Karpas-422 (cell line): ENCODE results near the gene UGT1A7. TPM values are rescaled to one million over a fixed set of nuclear protein-coding genes. Genes with fewer than 3 reads are reported as not detected.
"Not testable (repeated sequence)": the region's sequence is repeated elsewhere in the genome, so short reads cannot be mapped to it uniquely, and the experiment has no call there.

Experiments
- DNase-seq: peaks from one replicate; pipeline ENCODE4 v3.0.0-alpha.2; 2015
- H2AFZ ChIP-seq: fragments of 200-600 bp; sonication (generic); 2 replicates; pipeline ENCODE4 v1.6.1; 2014; ENCODE audit warnings: antibody characterized with exemption, low read length, mixed read lengths
- H3K27ac ChIP-seq: fragments of 200-600 bp; sonication (generic); 2 replicates; pipeline ENCODE4 v1.5.1; 2014; ENCODE audit warnings: mild to moderate bottlenecking, low read length, moderate library complexity
- H3K27me3 ChIP-seq: fragments of 200-600 bp; sonication (generic); 2 replicates; pipeline ENCODE4 v1.6.1; 2014; ENCODE audit warnings: low read length, mixed read lengths
- H3K36me3 ChIP-seq: fragments of 200-600 bp; sonication (generic); 2 replicates; pipeline ENCODE4 v1.6.1; 2014; ENCODE audit warnings: low read length, mixed read lengths; ENCODE audit not compliant: insufficient read depth
- H3K4me1 ChIP-seq: fragments of 200-600 bp; sonication (generic); 2 replicates; pipeline ENCODE4 v1.6.1; 2014; ENCODE audit warnings: mild to moderate bottlenecking, low read length, mixed read lengths
- H3K4me2 ChIP-seq: fragments of 200-600 bp; sonication (generic); 2 replicates; pipeline ENCODE4 v1.6.1; 2014; ENCODE audit warnings: low read length, low read depth, mild to moderate bottlenecking; ENCODE audit not compliant: poor library complexity, severe bottlenecking
- H3K4me3 ChIP-seq: fragments of 200-600 bp; sonication (generic); 2 replicates; pipeline ENCODE4 v1.5.1; 2014; ENCODE audit warnings: mild to moderate bottlenecking, antibody characterized with exemption, low read length, mixed read lengths
- H3K79me2 ChIP-seq: fragments of 200-600 bp; sonication (generic); 2 replicates; pipeline ENCODE4 v1.6.1; 2014; ENCODE audit warnings: mild to moderate bottlenecking, low read length, mixed read lengths
- H3K9ac ChIP-seq: fragments of 200-600 bp; sonication (generic); 2 replicates; pipeline ENCODE4 v1.6.0; 2014; ENCODE audit warnings: low read length
- H3K9me2 ChIP-seq: fragments of 200-600 bp; sonication (generic), shearing (Covaris generic); replicated peaks from 2 replicates; pipeline ENCODE4 v1.6.0; 2014; ENCODE audit warnings: mild to moderate bottlenecking, low read length, moderate library complexity; ENCODE audit not compliant: insufficient read depth
- H3K9me3 ChIP-seq: fragments of 300-700, 200-600 bp; sonication (generic); 2 replicates; pipeline ENCODE4 v1.6.1; 2014; ENCODE audit warnings: low read length, mixed read lengths
- H4K20me1 ChIP-seq: fragments of 200-600 bp; sonication (generic); 2 replicates; pipeline ENCODE4 v1.6.1; 2014; ENCODE audit warnings: mild to moderate bottlenecking, antibody characterized with exemption, low read length, low read depth; ENCODE audit not compliant: insufficient read depth
- total RNA-seq: library from RNA; depleted of rRNA; stranded (reverse); fragments of >200 nt; shearing (Covaris generic); gene quantifications from 2 replicates; pipeline ENCODE4 v1.2.3, GENCODE V29; 2014; ENCODE audit warnings: low replicate concordance; rRNA removed

Gene UGT1A7
- 0.18 TPM in 1 of 2 replicates, not detected in the other for total RNA-seq

GRCh38 chr2:233681521-233682099, at the start of gene UGT1A7:
Gene UGT1A7, plus strand, starts transcription at chr2:233681901. Its CDS starts 37 bp downstream, at chr2:233681938.
- Histone ChIP-seq H3K9me3 (no peaks in the 10 kb centered on the region), H3K4me1 (peaks cover 30% of the 10 kb centered on the region), H3K27me3 (no peaks in the 10 kb centered on the region), H3K27ac (no peak within 1 kb of the TSS), H4K20me1 (no peaks in the 10 kb centered on the region), H3K79me2 (no peaks in the 10 kb centered on the region), H2AFZ (no peak within 1 kb of the TSS), H3K9ac (no peak within 1 kb of the TSS), H3K36me3 (no peaks in the 10 kb centered on the region), H3K4me2 (peak within 1 kb of the TSS; percentile 14), H3K4me3 (no peak within 1 kb of the TSS), H3K9me2 (no peaks in the 10 kb centered on the region)
- DNase-seq = peak; percentile 21

GRCh38 chr2:233636306-233636705, 45.4 kb upstream of the UGT1A7 start, which contains the start of gene UGT1A10:
Gene UGT1A10, plus strand, starts transcription at chr2:233636448. Its CDS starts 75 bp downstream, at chr2:233636523.
- H3K4me1 ChIP-seq, DNase-seq, H3K9me3 ChIP-seq, H3K9me2 ChIP-seq, H3K9ac ChIP-seq, H3K27ac ChIP-seq, H3K4me3 ChIP-seq, H4K20me1 ChIP-seq, H2AFZ ChIP-seq, H3K79me2 ChIP-seq, H3K36me3 ChIP-seq, H3K4me2 ChIP-seq, H3K27me3 ChIP-seq: not testable (repeated sequence)

GRCh38 chr2:233638836-233639235, 42.9 kb upstream of the UGT1A7 start:
- Histone ChIP-seq H3K9ac (no peak overlapping the region), H3K4me1 (no peaks in the 10 kb centered on the region), H3K4me3 (no peak overlapping the region), H2AFZ (no peak overlapping the region), H3K36me3 (no peaks in the 10 kb centered on the region), H3K27me3 (no peaks in the 10 kb centered on the region), H3K9me3 (no peaks in the 10 kb centered on the region), H3K27ac (no peak overlapping the region), H3K4me2 (no peak overlapping the region), H3K79me2 (no peaks in the 10 kb centered on the region), H4K20me1 (no peaks in the 10 kb centered on the region), H3K9me2 (no peaks in the 10 kb centered on the region)
- peak; percentile 47 for DNase-seq

GRCh38 chr2:233639860-233640259, 41.8 kb upstream of the UGT1A7 start:
- Histone ChIP-seq H2AFZ (no peak overlapping the region), H3K9me2 (no peaks in the 10 kb centered on the region), H3K4me2 (no peak overlapping the region), H4K20me1 (no peaks in the 10 kb centered on the region), H3K27me3 (no peaks in the 10 kb centered on the region), H3K79me2 (no peaks in the 10 kb centered on the region), H3K9ac (no peak overlapping the region), H3K4me3 (no peak overlapping the region), H3K9me3 (no peaks in the 10 kb centered on the region), H3K27ac (no peak overlapping the region), H3K36me3 (no peaks in the 10 kb centered on the region), H3K4me1 (no peaks in the 10 kb centered on the region)
- DNase-seq = no peak

- H3K4me2 ChIP-seq = no peak overlapping the region
- no peaks in the 10 kb centered on the region for H3K27me3 ChIP-seq
- H3K9me2 ChIP-seq = no peaks in the 10 kb centered on the region
- no peak overlapping the region for H3K4me3 ChIP-seq
- peak; percentile 55 for DNase-seq
- H3K79me2 ChIP-seq = no peaks in the 10 kb centered on the region
- no peak overlapping the region for H3K27ac ChIP-seq
- no peaks in the 10 kb centered on the region for H3K9me3 ChIP-seq
- no peak overlapping the region for H2AFZ ChIP-seq
- no peaks in the 10 kb centered on the region for H3K4me1 ChIP-seq
- no peak overlapping the region for H3K9ac ChIP-seq
- H4K20me1 ChIP-seq = no peaks in the 10 kb centered on the region
- H3K36me3 ChIP-seq = no peaks in the 10 kb centered on the region
Measured at GRCh38 chr2:233643128-233643527, 38.6 kb upstream of the UGT1A7 start.

GRCh38 chr2:233646033-233646432, 35.7 kb upstream of the UGT1A7 start:
- not testable (repeated sequence) for H3K36me3 ChIP-seq, H3K27ac ChIP-seq, H3K4me1 ChIP-seq, H2AFZ ChIP-seq, H3K4me2 ChIP-seq, H3K79me2 ChIP-seq, H3K27me3 ChIP-seq, H3K9me2 ChIP-seq, H3K9me3 ChIP-seq, H3K9ac ChIP-seq, H4K20me1 ChIP-seq, DNase-seq, H3K4me3 ChIP-seq

- Histone ChIP-seq H4K20me1 (no peaks in the 10 kb centered on the region), H3K9me2 (no peaks in the 10 kb centered on the region), H3K36me3 (no peaks in the 10 kb centered on the region), H3K9ac (no peak overlapping the region), H3K27me3 (no peaks in the 10 kb centered on the region), H3K79me2 (no peaks in the 10 kb centered on the region), H3K4me2 (no peak overlapping the region), H3K27ac (no peak overlapping the region), H3K4me1 (no peaks in the 10 kb centered on the region), H2AFZ (no peak overlapping the region), H3K9me3 (no peaks in the 10 kb centered on the region), H3K4me3 (no peak overlapping the region)
- no peak for DNase-seq
Measured at GRCh38 chr2:233650981-233651380, 30.7 kb upstream of the UGT1A7 start.

- no peak overlapping the region for H3K4me3 ChIP-seq
- H2AFZ ChIP-seq = no peak overlapping the region
- no peaks in the 10 kb centered on the region for H3K9me2 ChIP-seq
Measured at GRCh38 chr2:233651430-233651829, 30.3 kb upstream of the UGT1A7 start.

More at GRCh38 chr2:233651430-233651829, 30.3 kb upstream of the UGT1A7 start:
- Histone ChIP-seq H3K9me3 (no peaks in the 10 kb centered on the region), H3K27ac (no peak overlapping the region), H3K27me3 (no peaks in the 10 kb centered on the region), H3K4me1 (no peaks in the 10 kb centered on the region), H4K20me1 (no peaks in the 10 kb centered on the region), H3K79me2 (no peaks in the 10 kb centered on the region), H3K9ac (no peak overlapping the region), H3K4me2 (no peak overlapping the region), H3K36me3 (no peaks in the 10 kb centered on the region)
- no peak for DNase-seq
